NT2/D1 (cell line): Measurements from ENCODE around the gene ABR.

Source experiments
- DNase-seq: peaks from one replicate; pipeline ENCODE4 v3.0.0-alpha.2; 2011; ENCODE audit warnings: low read depth, low spot score
- H3K27me3 ChIP-seq: 2 replicates; pipeline ENCODE4 v1.6.0; 2011; ENCODE audit warnings: mild to moderate bottlenecking; ENCODE audit not compliant: insufficient read length, insufficient read depth
- H3K36me3 ChIP-seq: 2 replicates; pipeline ENCODE4 v1.6.1; 2011; ENCODE audit warnings: mild to moderate bottlenecking, low read length, mixed read lengths; ENCODE audit not compliant: insufficient read depth, insufficient read length
- H3K4me1 ChIP-seq: 2 replicates; pipeline ENCODE4 v1.5.1; 2011; ENCODE audit not compliant: insufficient read depth, insufficient read length
- H3K4me3 ChIP-seq: 2 replicates; pipeline ENCODE4 v1.5.1; 2011; ENCODE audit warnings: low read depth; ENCODE audit not compliant: insufficient read length
- H3K9ac ChIP-seq: 2 replicates; pipeline ENCODE4 v1.6.0; 2011; ENCODE audit warnings: low read depth; ENCODE audit not compliant: insufficient read length
- H3K9me3 ChIP-seq: 2 replicates; pipeline ENCODE4 v1.5.1; 2011; ENCODE audit warnings: mild to moderate bottlenecking, low read length; ENCODE audit not compliant: insufficient read depth
- SUZ12 ChIP-seq: IDR thresholded peaks from 2 replicates; pipeline ENCODE4 v1.6.1; 2011; ENCODE audit not compliant: insufficient read length, insufficient read depth; ENCODE audit errors: extremely low read depth
- YY1 ChIP-seq: IDR thresholded peaks from 2 replicates; pipeline ENCODE4 v1.6.1; 2011; ENCODE audit not compliant: insufficient read length, insufficient read depth
- ZNF274 ChIP-seq: IDR thresholded peaks from 2 replicates; pipeline ENCODE4 v1.6.1; 2011; ENCODE audit warnings: mild to moderate bottlenecking, low read depth, low read length

ABR gene

GRCh38 chr17:1197781-1198490 lies 18.2 kb upstream of the ABR start:
- Histone ChIP-seq H3K9me3 (no peaks in the 10 kb centered on the region), H3K36me3 (no peaks in the 10 kb centered on the region), H3K4me1 (peaks cover 13% of the 10 kb centered on the region), H3K27me3 (no peaks in the 10 kb centered on the region), H3K9ac (peak overlapping the region; percentile 50), H3K4me3 (no peak overlapping the region)
- DNase-seq = no peak
- TF ChIP-seq SUZ12 (no peak), YY1 (no peak), ZNF274 (no peak)

- no peaks in the 10 kb centered on the region for H3K36me3 ChIP-seq
- H3K27me3 ChIP-seq = no peaks in the 10 kb centered on the region
- no peak overlapping the region for H3K9ac ChIP-seq
- TF ChIP-seq SUZ12 (no peak), YY1 (no peak), ZNF274 (no peak)
- no peaks in the 10 kb centered on the region for H3K9me3 ChIP-seq
- no peak for DNase-seq
- H3K4me1 ChIP-seq = peaks cover 13% of the 10 kb centered on the region
- no peak overlapping the region for H3K4me3 ChIP-seq
Observed at GRCh38 chr17:1197379-1197778, 17.6 kb upstream of the ABR start.

GRCh38 chr17:1196946-1197345 lies 17.2 kb upstream of the ABR start:
- no peak overlapping the region for H3K9ac ChIP-seq
- no peak for DNase-seq
- no peaks in the 10 kb centered on the region for H3K27me3 ChIP-seq
- no peaks in the 10 kb centered on the region for H3K36me3 ChIP-seq
- peaks cover 13% of the 10 kb centered on the region for H3K4me1 ChIP-seq
- H3K9me3 ChIP-seq = no peaks in the 10 kb centered on the region
- TF ChIP-seq YY1 (no peak), ZNF274 (no peak), SUZ12 (no peak)
- H3K4me3 ChIP-seq = no peak overlapping the region

GRCh38 chr17:1192911-1193699 lies 13.3 kb upstream of the ABR start:
- Histone ChIP-seq H3K9ac (no peak overlapping the region), H3K4me1 (peaks cover 9% of the 10 kb centered on the region), H3K36me3 (no peaks in the 10 kb centered on the region), H3K9me3 (no peaks in the 10 kb centered on the region), H3K4me3 (no peak overlapping the region), H3K27me3 (no peaks in the 10 kb centered on the region)
- no peak for DNase-seq
- no peak for TF ChIP-seq SUZ12
- TF ChIP-seq ZNF274 = no peak
- no peak for TF ChIP-seq YY1

GRCh38 chr17:1190751-1191331 lies 11.1 kb upstream of the ABR start:
- Histone ChIP-seq H3K4me3 (no peak overlapping the region), H3K9ac (no peak overlapping the region), H3K9me3 (no peaks in the 10 kb centered on the region), H3K36me3 (no peaks in the 10 kb centered on the region), H3K27me3 (no peaks in the 10 kb centered on the region), H3K4me1 (peaks cover 9% of the 10 kb centered on the region)
- no peak for TF ChIP-seq SUZ12
- TF ChIP-seq ZNF274 = no peak
- TF ChIP-seq YY1 = no peak
- no peak for DNase-seq

GRCh38 chr17:1188812-1189504 lies 9.2 kb upstream of the ABR start:
- Histone ChIP-seq H3K36me3 (no peaks in the 10 kb centered on the region), H3K9me3 (no peaks in the 10 kb centered on the region), H3K4me1 (peaks cover 9% of the 10 kb centered on the region), H3K27me3 (no peaks in the 10 kb centered on the region), H3K9ac (no peak overlapping the region), H3K4me3 (no peak overlapping the region)
- TF ChIP-seq SUZ12 = no peak
- TF ChIP-seq YY1 = no peak
- DNase-seq = no peak
